Measurements from ENCODE around the gene URM1. TPM values are rescaled to one million over a fixed set of nuclear protein-coding genes. Genes with fewer than 3 reads are reported as not detected.

URM1 gene
- total and polyA plus RNA-seq, 7 experiments from 2014 or later = 32.3 to 72.4 (median 49.0) TPM

- no peak overlapping the region for H3K27ac Mint-ChIP-seq
- ChIA-PET POLR2A (no interaction called here), CTCF (no interaction called here)
- no peak overlapping the region for H3K4me3 Mint-ChIP-seq
- DNase-seq (no peak), ATAC-seq (peak; percentile 57)
- no peaks in the 10 kb centered on the region for H3K9me3 Mint-ChIP-seq
- Histone ChIP-seq H3K9me3 (ENCODE audit: control insufficient read depth in 2 of 3, low read length in 3 of 3) (no peaks in the 10 kb centered on the region), H3K27me3 (ENCODE audit: control insufficient read depth in 2 of 2, insufficient read depth in 2 of 2, low read length in 2 of 2) (no peaks in the 10 kb centered on the region), H3K27ac (ENCODE audit: low read depth, low read length) (no peak overlapping the region), H3K4me3 (ENCODE audit: low read length) (no peak overlapping the region), H3K36me3 (ENCODE audit: control insufficient read depth in 2 of 3, insufficient read depth in 3 of 3, low read length in 3 of 3) (peaks cover 0 to 16% (median 0%) of the 10 kb centered on the region in 3 experiments), H3K4me1 (ENCODE audit: control insufficient read depth in 2 of 2, insufficient read depth in 2 of 2, low read length in 2 of 2) (no peaks in the 10 kb centered on the region)
- intact Hi-C loops (cut with micrococcal nuclease) = no loop called here
- H3K36me3 Mint-ChIP-seq = peaks cover under 1 to 7% (median 2%) of the 10 kb centered on the region in 5 donors
- peaks cover 0 to 8% (median 4%) of the 10 kb centered on the region in 7 donors for H3K4me1 Mint-ChIP-seq
- peaks cover 0 to 15% (median 0%) of the 10 kb centered on the region in 5 donors for H3K27me3 Mint-ChIP-seq
Observed at GRCh38 chr9:128396970-128397613, 25.9 kb downstream of the URM1 start.

DNA sequence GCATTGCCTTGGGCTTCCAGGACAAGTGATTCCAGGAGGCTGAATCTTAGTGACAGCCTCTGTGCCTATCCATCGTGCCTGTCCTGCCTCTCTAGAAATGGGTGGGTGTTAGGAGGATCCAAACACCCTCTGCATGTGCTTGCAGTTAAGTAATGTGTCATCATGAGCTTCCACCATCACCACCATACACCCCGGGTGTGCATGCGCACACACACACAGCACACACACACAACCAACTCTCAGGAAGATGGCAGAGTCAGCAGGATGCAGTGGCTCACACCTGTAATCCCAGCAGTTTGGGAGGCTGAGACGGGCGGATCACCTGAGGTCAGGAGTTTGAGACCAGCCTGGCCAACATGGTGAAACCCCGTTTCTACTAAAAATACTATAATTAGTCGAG lies 26.7 kb downstream of the URM1 start:
- H3K27me3 ChIP-seq (ENCODE audit: control insufficient read depth in 2 of 2, insufficient read depth in 2 of 2, low read length in 2 of 2) = no peaks in the 10 kb centered on the region
- H3K9me3 ChIP-seq (ENCODE audit: control insufficient read depth in 2 of 3, low read length in 3 of 3) = no peaks in the 10 kb centered on the region
- H3K9me3 Mint-ChIP-seq = no peaks in the 10 kb centered on the region
- peaks cover 0 to 15% (median 0%) of the 10 kb centered on the region in 5 donors for H3K27me3 Mint-ChIP-seq
- H3K4me3 Mint-ChIP-seq = no peak overlapping the region
- H3K36me3 Mint-ChIP-seq = peaks cover 0 to 5% (median 0%) of the 10 kb centered on the region in 5 donors
- POLR2A ChIA-PET = no interaction called here
- H3K4me3 ChIP-seq (ENCODE audit: low read length) = no peak overlapping the region
- H3K36me3 ChIP-seq (ENCODE audit: control insufficient read depth in 2 of 3, insufficient read depth in 3 of 3, low read length in 3 of 3) = peaks cover 0 to 10% (median 0%) of the 10 kb centered on the region in 3 experiments
- no peak overlapping the region for H3K27ac ChIP-seq (ENCODE audit: low read depth, low read length)
- H3K4me1 ChIP-seq (ENCODE audit: control insufficient read depth in 2 of 2, insufficient read depth in 2 of 2, low read length in 2 of 2) = no peaks in the 10 kb centered on the region
- peaks cover 0 to 8% (median 4%) of the 10 kb centered on the region in 7 donors for H3K4me1 Mint-ChIP-seq
- intact Hi-C loops (cut with micrococcal nuclease) = no loop called here
- DNase-seq = no peak
- peak overlapping the region in 1 of 9 donors; percentile 30 for H3K27ac Mint-ChIP-seq
- ATAC-seq = no peak
- CTCF ChIA-PET = interaction anchor here (0.6 kb wide), 1 partner anchor 15 kb away, joined by 3 read pairs; no protein-coding TSS in a partner anchor

DNA sequence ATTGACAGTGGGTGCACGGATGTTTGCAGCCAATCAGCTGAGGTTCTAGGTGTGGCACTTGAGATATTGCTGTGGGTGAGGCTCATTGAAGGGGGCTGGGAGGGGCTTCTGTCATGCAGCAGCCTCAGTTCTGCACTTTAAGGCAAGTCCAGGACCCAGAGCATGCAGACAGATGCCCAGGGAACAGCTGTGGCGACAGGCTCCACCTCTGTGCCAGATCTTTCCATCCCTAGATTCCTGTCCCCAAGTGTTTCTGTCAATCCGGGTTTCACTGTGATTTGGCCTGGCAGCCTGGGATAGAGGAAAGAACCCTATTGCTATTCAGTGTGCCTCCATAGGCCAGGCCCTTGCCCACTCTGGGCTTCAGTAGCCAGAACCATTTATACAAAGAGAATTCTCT lies 28.7 kb downstream of the URM1 start:
- Mint-ChIP-seq H3K36me3 (no peaks in the 10 kb centered on the region), H3K4me1 (peaks cover 0 to 8% (median 4%) of the 10 kb centered on the region in 7 donors), H3K9me3 (no peaks in the 10 kb centered on the region), H3K4me3 (no peak overlapping the region), H3K27ac (no peak overlapping the region), H3K27me3 (peaks cover 0 to 15% (median 0%) of the 10 kb centered on the region in 5 donors)
- Histone ChIP-seq H3K4me3 (ENCODE audit: low read length) (no peak overlapping the region), H3K27ac (ENCODE audit: low read depth, low read length) (no peak overlapping the region), H3K27me3 (ENCODE audit: control insufficient read depth in 2 of 2, insufficient read depth in 2 of 2, low read length in 2 of 2) (no peaks in the 10 kb centered on the region), H3K9me3 (ENCODE audit: control insufficient read depth in 2 of 3, low read length in 3 of 3) (no peaks in the 10 kb centered on the region), H3K36me3 (ENCODE audit: control insufficient read depth in 2 of 3, insufficient read depth in 3 of 3, low read length in 3 of 3) (no peaks in the 10 kb centered on the region), H3K4me1 (ENCODE audit: control insufficient read depth in 2 of 2, insufficient read depth in 2 of 2, low read length in 2 of 2) (no peaks in the 10 kb centered on the region)
- ChIA-PET POLR2A (no interaction called here), CTCF (no interaction called here)
- DNase-seq = no peak
- no peak for ATAC-seq
- intact Hi-C loops (cut with micrococcal nuclease) = no loop called here

- Mint-ChIP-seq H3K9me3 (no peaks in the 10 kb centered on the region), H3K4me3 (no peak overlapping the region), H3K27me3 (peaks cover 10 to 17% (median 14%) of the 10 kb centered on the region in 5 donors), H3K4me1 (peaks cover 0 to 2% (median 0%) of the 10 kb centered on the region in 7 donors), H3K36me3 (no peaks in the 10 kb centered on the region), H3K27ac (no peak overlapping the region)
- intact Hi-C loops (cut with micrococcal nuclease) = no loop called here
- DNase-seq (no peak), ATAC-seq (no peak)
- Histone ChIP-seq H3K4me1 (ENCODE audit: control insufficient read depth in 2 of 2, insufficient read depth in 2 of 2, low read length in 2 of 2) (no peaks in the 10 kb centered on the region), H3K9me3 (ENCODE audit: control insufficient read depth in 2 of 3, low read length in 3 of 3) (no peaks in the 10 kb centered on the region), H3K27me3 (ENCODE audit: control insufficient read depth in 2 of 2, insufficient read depth in 2 of 2, low read length in 2 of 2) (no peaks in the 10 kb centered on the region), H3K36me3 (ENCODE audit: control insufficient read depth in 2 of 3, insufficient read depth in 3 of 3, low read length in 3 of 3) (no peaks in the 10 kb centered on the region), H3K4me3 (ENCODE audit: low read length) (no peak overlapping the region), H3K27ac (ENCODE audit: low read depth, low read length) (no peak overlapping the region)
- ChIA-PET POLR2A (no interaction called here), CTCF (no interaction called here)
Observed at GRCh38 chr9:128404560-128404959, 33.4 kb downstream of the URM1 start.

- no peak for ATAC-seq
- Histone ChIP-seq H3K36me3 (ENCODE audit: control insufficient read depth in 2 of 3, insufficient read depth in 3 of 3, low read length in 3 of 3) (no peaks in the 10 kb centered on the region), H3K4me3 (ENCODE audit: low read length) (no peak overlapping the region), H3K9me3 (ENCODE audit: control insufficient read depth in 2 of 3, low read length in 3 of 3) (no peaks in the 10 kb centered on the region), H3K27ac (ENCODE audit: low read depth, low read length) (no peak overlapping the region), H3K27me3 (ENCODE audit: control insufficient read depth in 2 of 2, insufficient read depth in 2 of 2, low read length in 2 of 2) (no peaks in the 10 kb centered on the region), H3K4me1 (ENCODE audit: control insufficient read depth in 2 of 2, insufficient read depth in 2 of 2, low read length in 2 of 2) (no peaks in the 10 kb centered on the region)
- Mint-ChIP-seq H3K36me3 (no peaks in the 10 kb centered on the region), H3K27ac (no peak overlapping the region), H3K4me1 (peaks cover 0 to 2% (median 0%) of the 10 kb centered on the region in 7 donors), H3K27me3 (peaks cover 13 to 24% (median 20%) of the 10 kb centered on the region in 5 donors), H3K9me3 (no peaks in the 10 kb centered on the region), H3K4me3 (no peak overlapping the region)
- ChIA-PET POLR2A (no interaction called here), CTCF (no interaction called here)
- no peak for DNase-seq
- intact Hi-C loops (cut with micrococcal nuclease) = no loop called here
Observed at GRCh38 chr9:128405077-128405779, 34.1 kb downstream of the URM1 start.

GRCh38 chr9:128405780-128406171 lies 34.6 kb downstream of the URM1 start:
- H3K9me3 Mint-ChIP-seq = no peaks in the 10 kb centered on the region
- POLR2A ChIA-PET = no interaction called here
- H3K4me1 Mint-ChIP-seq = no peaks in the 10 kb centered on the region
- no peak overlapping the region for H3K27ac ChIP-seq (ENCODE audit: low read depth, low read length)
- H3K4me3 Mint-ChIP-seq = no peak overlapping the region
- H3K9me3 ChIP-seq (ENCODE audit: control insufficient read depth in 2 of 3, low read length in 3 of 3) = no peaks in the 10 kb centered on the region
- no peaks in the 10 kb centered on the region for H3K36me3 Mint-ChIP-seq
- intact Hi-C loops (cut with micrococcal nuclease) = no loop called here
- DNase-seq (no peak), ATAC-seq (no peak)
- no peaks in the 10 kb centered on the region for H3K4me1 ChIP-seq (ENCODE audit: control insufficient read depth in 2 of 2, insufficient read depth in 2 of 2, low read length in 2 of 2)
- H3K27ac Mint-ChIP-seq = no peak overlapping the region
- no peak overlapping the region for H3K4me3 ChIP-seq (ENCODE audit: low read length)
- no peaks in the 10 kb centered on the region for H3K36me3 ChIP-seq (ENCODE audit: control insufficient read depth in 2 of 3, insufficient read depth in 3 of 3, low read length in 3 of 3)
- peaks cover 13 to 28% (median 23%) of the 10 kb centered on the region in 5 donors for H3K27me3 Mint-ChIP-seq
- CTCF ChIA-PET = no interaction called here
- no peaks in the 10 kb centered on the region for H3K27me3 ChIP-seq (ENCODE audit: control insufficient read depth in 2 of 2, insufficient read depth in 2 of 2, low read length in 2 of 2)

Data from naive thymus-derived CD4-positive, alpha-beta T cell (primary cell).